HG03095 (cell line): Measurements from ENCODE around the gene DOCK4.

Source experiments
- ATAC-seq: cut with Tn5 transposase; IDR thresholded peaks from one replicate; pipeline ENCODE4 v1.9.1; 2021; ENCODE audit warnings: moderate library complexity; ENCODE audit not compliant: unreplicated experiment

Gene DOCK4

DNA sequence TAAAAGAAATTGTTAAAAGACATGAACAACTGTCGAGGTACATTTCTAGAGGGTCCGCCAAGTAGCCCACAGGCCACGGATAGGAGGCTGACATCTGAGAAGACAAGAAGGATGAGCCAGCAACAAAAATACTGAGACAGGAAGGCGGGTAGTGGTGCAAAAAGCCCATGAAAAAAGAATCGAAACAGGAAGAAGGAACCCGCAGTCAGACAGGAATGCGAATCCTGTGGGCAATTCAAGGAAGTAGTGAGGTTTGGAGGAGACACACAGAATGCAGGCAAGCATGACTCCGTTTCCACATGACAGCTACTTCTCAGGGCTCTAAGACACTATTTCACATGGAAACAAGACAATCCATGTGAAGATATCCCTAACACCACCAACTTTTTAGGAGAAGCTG lies 125.2 kb downstream of the DOCK4 start:
- ATAC-seq = no peak

- ATAC-seq = peak; percentile 79
Measured at GRCh38 chr7:112080441-112080840, 125.8 kb downstream of the DOCK4 start.

DNA sequence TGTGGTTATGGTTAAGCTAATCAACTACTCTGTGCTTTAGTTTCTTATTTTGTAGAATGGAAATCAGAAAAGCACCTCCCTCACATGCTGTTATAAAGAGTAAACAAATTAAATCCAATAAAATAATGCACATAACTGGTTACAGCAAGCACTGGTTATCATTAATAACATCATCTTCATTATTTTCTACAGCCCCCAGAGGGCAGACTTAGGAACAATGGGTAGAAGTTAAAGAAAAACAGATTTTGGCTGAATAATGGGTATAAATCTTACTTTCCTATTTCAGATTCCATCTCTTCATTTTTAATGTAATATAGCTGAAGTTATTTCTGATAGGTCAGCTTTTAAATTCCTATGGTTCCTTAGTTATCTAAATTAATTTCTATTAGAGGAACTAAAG lies 126.5 kb downstream of the DOCK4 start:
- no peak for ATAC-seq

DNA sequence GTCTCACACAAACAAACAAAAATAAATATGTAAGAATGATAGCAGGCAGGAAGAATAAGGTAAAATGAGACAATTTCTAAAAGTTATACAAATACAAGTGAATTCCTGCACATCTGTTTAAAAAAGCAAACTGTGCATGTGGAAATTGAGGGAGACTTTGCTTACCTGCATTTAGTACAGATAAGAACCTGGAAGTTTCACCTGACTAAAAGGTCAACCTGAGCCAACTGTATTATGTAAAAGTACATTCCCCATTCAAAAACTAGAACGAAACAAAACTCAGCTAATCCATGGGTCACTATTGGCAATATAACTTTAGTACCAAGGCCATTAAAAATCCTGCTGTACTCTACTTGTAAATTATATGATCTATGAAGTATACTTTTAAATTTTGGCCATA lies 127.1 kb downstream of the DOCK4 start:
- ATAC-seq = no peak

- no peak for ATAC-seq
Measured at GRCh38 chr7:112076324-112076723, 129.9 kb downstream of the DOCK4 start.

- ATAC-seq = no peak
Measured at GRCh38 chr7:112074464-112074863, 131.7 kb downstream of the DOCK4 start.

DNA sequence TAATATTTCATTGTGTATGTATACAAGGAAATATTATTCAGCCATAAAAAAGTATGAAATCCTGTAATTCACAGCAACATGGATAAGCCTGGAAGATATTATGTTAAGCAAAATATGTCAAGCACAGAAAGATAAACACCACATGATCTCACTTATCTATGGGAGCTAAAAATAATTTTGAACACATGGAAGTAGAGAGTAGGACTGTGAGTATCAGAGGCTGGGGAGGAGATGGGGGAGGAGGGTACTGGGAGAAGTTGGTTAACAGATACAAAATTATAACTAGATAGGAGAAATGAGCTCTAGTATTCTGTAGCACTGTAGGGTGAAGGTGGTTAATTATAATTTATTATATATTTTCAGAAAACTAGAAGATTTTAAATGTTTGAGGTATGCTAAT lies 132.7 kb downstream of the DOCK4 start:
- ATAC-seq = no peak

- ATAC-seq = no peak
Measured at GRCh38 chr7:112072541-112073245, 133.5 kb downstream of the DOCK4 start.

GRCh38 chr7:112071856-112072255 lies 134.3 kb downstream of the DOCK4 start:
- no peak for ATAC-seq

DNA sequence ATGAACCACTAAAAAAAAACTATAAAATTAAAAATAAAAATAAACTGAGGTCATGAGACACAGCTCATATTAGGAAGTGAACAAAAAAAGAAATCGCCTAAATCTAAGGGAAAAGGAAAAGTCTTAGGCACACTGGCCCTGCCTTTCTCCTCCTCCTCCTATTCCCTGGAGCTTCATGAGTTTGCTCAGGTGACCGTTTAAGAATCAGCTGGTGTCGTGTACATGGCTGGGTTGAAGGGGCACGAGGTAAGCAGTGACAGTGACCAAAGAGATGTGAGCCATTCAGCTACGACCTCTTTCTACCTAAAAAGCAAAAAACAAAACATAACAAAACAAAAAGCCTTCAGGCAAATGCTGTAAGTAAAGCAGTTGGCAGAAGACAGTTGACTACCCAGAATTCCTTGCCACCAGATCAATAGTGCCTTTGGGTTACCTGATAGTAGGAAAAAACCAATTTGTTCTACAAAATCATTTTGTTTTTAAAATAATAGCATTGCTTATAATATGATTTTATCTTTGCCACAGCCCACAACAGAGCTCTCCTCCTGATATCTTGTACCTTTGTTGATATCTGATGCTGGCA lies 135.4 kb downstream of the DOCK4 start:
- ATAC-seq = no peak

GRCh38 chr7:112069879-112070321 lies 136.3 kb downstream of the DOCK4 start:
- no peak for ATAC-seq

DNA sequence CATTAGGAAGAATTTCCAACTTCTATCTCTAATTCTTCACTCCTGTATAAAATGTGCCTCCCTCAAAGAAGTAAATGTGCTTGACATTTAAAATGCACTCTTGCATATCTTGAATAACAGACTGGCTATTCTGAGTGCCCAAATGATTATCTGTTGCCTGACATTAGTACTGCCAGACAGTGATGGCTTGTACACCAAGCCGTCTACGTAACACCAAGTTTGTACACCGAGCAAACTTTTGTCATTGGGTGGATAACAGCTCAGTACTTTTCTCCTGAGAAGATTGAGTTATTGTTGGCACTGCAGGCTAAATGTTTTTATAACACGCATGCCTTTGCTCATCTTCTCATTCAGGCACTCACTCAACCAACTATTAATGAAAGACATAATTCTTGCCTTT lies 137.2 kb downstream of the DOCK4 start:
- no peak for ATAC-seq

GRCh38 chr7:112067632-112068540 lies 138.3 kb downstream of the DOCK4 start:
- no peak for ATAC-seq

DNA sequence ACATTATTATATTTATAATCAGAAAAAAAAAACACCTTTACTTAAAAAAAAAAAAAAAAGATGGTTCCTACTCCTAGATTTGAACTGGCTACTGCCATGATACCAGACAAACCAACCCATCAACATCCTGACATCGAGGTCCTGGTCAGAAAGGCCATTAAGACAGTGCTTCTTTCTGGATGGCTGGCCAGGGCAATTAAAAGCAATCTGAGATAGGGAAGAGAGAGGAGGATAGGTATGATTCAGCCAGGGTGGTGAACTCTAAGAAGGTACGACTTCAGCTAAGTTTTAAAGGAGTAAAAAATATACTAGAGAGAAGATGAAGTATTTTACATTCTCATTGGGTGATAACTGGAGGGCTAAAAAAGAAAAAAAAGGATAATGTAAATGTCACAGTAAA lies 139.0 kb downstream of the DOCK4 start:
- no peak for ATAC-seq

GRCh38 chr7:112065758-112066157 lies 140.4 kb downstream of the DOCK4 start:
- ATAC-seq = no peak

GRCh38 chr7:112064627-112065385 lies 141.4 kb downstream of the DOCK4 start:
- no peak for ATAC-seq

DNA sequence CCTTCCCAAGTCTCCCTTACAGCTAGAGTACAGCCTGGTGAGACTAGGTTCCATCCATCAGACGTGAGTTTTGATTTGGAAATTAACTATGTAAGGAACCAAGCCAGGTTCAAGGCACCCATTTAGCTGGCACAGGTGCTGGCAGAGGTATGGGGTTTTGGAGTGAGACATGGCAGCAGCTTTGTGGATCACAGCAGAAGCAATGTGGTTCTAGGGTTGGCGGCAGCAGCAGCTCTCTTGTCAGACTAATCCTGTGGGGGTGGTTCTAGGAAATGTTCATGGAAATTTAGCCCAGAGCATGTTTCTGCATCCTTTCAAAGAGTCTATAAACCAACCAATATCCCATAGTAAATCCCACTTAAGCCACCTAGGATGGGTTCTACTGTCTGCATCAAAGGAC lies 142.2 kb downstream of the DOCK4 start:
- no peak for ATAC-seq

GRCh38 chr7:112061051-112061450 lies 145.1 kb downstream of the DOCK4 start:
- no peak for ATAC-seq

DNA sequence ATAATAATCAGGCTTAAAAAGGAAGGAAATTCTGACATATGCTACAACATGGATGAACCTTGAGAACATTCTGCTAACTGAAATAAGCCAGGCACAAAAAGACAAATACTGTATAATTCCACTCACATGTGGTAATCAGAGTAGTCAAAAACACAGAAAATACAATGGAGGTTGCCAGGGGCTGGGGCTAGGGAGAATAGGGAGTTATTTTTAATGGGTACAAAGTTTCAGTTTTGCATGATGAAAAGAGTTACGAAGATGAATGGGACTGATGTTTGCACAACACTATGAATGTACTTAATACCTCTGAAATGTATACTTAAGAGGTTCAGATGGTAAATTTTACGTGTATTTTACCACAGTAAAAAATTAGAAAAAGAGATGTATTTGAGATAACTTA lies 145.6 kb downstream of the DOCK4 start:
- no peak for ATAC-seq

DNA sequence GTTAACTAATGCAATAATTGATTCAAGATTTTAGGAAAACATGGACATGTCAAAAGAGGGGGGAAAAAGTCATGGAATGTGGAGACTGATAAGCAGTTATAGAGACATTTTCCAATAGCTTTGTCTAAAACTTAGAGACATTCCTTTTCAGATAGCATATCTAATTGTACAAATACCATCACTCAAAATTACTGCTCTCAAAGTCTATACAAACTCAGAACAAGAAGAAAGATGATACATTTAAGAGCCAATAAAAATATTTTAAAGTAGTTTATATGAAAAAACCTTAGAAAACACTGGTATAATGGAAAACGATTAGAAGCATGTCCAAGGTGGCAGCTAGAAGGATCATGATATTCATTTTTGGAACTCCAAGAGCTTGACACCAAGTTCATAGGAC lies 146.5 kb downstream of the DOCK4 start:
- no peak for ATAC-seq

DNA sequence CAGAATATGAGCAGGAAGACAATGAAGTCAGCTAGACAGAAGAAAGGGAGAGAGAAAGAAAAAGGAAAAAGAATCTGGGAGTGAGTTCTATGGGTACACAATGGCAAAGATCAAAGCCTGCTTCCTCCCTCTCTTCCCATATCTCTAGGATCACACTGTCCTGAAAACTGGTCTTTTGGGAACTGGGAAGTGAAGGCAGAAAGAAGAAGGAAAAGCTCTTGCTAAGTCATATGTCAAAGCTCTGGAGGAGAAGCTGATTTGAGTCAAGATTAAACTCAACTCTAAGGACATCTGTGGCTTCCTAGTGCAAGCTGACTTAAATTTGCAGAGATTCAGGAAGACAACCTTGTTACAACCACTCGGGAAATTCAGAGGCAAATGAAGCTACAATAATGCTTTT lies 147.5 kb downstream of the DOCK4 start:
- no peak for ATAC-seq
